HG03097 (cell line): Measurements from ENCODE around the gene ARL14EPL.
"Not testable (repeated sequence)": the region's sequence is repeated elsewhere in the genome, so short reads cannot be mapped to it uniquely, and the experiment has no call there.

Experiments used
- ATAC-seq: cut with Tn5 transposase; IDR thresholded peaks from one replicate; pipeline ENCODE4 v1.9.1; 2021; ENCODE audit not compliant: unreplicated experiment, low FRiP score

ARL14EPL gene

DNA sequence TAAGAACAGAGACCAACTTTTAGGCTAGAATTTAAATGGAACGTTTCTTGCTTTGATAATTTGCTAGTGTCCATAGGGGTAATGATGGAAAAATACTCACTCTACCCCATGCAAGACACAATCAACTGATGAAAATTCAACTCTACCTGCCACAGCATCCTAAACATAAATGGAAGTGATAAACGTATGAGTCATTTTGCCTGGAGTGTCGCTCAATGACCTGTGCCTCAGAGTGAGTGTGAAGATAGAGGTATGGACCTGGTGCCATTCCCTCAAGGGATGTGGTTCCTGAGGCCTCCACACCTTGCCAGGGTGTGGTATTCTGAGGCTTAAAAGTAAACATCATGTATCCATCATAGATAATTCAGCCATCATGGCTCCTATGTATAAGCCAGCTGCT is 14.0 kb downstream of the ARL14EPL start:
- ATAC-seq = no peak

DNA sequence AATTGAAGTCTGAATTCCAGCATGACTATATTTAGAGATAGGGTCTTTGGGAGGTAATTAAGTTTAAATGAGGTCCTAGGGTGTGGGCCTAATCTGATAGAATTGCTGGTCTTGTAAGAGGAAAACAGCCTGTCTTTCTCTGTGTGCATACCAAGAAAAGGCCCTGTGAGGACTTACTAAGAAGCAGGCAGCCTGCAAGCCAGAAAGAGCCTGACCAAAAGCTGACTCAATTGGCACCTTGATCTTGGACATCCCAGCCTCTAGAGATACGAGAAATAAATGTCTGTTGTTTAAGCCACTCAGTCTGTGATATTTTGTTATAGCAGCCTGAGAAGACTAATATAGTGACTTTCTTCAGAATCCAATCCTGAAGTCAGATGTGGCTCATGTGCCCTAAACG is 14.6 kb downstream of the ARL14EPL start:
- no peak for ATAC-seq

DNA sequence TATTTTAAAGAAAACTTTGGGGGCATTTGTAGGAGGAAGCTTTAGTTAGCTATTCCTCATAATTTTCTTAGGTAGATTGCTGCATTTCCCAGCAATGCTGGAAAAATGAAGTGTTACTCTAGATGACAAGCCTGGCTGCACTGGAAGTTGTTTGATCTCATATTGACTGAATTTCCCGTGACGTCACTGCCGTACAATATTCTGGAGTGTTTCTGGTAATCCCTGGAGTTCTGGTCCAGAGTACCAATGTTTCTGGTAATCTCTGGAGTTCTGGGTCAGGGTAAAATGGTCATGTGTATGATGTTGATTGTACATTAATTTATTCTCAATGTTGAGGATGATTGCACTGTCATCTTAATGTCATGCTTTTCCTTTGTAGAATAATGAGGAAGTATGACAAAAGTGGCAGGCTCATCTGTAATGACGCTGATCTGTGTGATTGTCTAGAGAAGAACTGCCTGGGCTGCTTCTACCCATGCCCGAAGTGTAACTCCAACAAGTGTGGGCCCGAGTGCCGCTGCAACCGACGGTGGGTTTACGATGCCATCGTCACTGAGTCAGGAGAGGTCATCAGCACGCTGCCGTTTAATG is 26.2 kb downstream of the ARL14EPL start:
- no peak for ATAC-seq

DNA sequence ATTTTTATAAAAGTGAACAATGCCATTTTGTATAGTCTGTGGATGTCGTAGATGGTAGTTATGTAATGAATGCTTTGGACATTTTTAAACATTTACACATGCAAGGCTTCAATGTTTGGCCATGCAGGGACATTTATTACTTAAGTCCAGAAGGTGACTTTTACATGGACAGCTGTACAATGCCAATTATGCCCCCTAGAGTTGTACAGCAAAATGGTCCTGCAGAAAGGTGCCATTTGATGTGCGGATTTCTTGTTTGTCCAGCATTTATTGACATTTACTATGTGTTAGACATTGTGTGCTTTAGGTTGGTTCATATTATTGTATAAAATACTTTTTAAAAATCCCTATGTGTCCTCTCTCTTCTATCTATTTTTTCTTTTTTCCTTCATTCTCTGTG is 30.1 kb downstream of the ARL14EPL start:
- ATAC-seq = no peak

DNA sequence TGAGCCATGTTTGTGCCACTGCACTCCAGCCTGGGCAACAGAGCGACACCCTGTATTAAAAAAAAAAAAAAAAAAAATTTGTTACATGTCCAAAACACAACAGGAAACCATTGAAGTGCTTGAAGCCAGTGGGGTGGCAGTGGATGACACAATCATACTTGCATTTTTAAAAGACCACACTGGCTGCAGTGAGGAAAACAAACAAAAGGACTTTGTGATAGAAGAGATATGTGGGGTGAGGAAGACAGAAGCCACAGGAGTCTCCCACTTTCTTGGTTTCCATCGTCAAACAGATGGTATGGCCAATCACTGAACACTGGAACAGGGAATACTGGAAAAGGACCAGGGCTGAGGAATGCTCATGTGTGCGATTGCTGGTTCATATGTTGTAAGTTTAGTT is 31.7 kb downstream of the ARL14EPL start:
- no peak for ATAC-seq

DNA sequence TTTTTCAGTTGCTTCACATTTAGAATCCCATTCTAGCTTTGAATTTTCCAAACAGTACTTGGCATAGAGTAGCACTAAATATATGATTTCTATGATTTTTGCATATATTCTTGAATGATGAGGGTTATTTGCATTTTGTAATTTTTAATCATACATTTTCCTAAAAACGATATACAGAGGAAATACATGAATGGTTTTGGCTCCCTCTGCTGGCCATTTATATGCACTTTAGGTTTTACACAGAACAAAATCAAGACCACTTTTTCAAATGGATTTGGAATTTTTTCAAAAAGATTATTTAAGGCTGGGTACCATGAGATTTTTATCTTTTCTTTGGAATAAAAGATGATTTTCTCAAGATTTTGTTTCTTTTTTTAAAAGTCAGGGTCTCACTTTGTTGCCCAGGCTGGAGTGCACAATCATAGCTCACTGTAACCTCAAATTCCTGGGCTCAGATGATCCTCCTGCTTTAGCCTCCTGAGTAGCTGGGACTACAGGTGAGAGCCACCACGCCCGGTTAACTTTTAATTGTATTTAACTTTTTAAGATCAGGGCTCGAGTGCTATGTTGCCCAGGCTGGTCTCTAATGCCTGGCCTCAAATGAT is 35.9 kb downstream of the ARL14EPL start:
- no peak for ATAC-seq

DNA sequence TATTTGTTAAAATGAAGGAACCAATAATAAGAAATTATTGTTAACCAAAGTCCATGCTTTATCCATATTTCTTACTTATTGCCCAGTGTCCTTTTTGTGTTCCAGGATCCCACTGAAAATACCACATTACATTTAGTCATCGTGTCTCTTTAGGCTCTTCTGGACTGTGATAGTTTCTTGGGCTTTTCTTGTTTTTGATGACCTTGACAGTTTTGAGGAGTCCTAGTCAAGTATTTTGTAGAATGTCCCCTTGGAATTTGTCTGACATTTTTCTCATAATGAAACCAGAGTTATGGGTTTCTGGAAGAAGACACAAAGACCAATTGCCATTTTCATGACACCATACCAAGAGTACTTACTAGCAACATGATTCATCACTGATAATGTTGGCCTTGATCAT is 38.9 kb downstream of the ARL14EPL start:
- ATAC-seq = no peak

DNA sequence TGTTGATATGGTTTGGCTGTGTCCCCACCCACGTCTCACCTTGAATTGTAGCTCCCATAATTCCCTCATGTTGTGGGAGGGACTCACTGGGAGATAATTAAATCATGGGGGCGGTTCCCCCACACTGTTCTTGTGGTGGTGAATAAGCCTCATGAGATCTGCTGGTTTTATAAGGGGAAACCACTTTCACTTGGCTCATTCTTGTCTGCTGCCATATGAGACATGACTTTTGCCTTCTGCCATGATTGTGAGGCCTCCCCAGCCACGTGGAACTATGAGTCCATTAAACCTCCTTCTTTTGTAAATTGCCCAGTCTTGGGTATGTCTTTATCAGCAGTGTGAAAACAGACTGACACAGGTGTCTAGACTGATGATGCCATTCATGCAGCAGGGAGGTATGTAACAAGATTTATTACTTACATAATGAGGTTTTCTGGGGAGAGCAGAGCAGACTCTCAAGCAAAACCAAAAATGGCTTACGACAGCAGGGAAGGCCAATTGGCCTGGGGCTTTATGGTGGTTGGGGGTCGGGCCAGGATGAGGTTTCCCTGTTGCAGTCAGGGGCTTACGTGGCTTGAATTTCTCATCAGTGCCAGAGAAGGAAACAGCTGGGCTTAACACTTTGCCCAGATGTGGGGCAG is 43.0 kb downstream of the ARL14EPL start:
- ATAC-seq = no peak

DNA sequence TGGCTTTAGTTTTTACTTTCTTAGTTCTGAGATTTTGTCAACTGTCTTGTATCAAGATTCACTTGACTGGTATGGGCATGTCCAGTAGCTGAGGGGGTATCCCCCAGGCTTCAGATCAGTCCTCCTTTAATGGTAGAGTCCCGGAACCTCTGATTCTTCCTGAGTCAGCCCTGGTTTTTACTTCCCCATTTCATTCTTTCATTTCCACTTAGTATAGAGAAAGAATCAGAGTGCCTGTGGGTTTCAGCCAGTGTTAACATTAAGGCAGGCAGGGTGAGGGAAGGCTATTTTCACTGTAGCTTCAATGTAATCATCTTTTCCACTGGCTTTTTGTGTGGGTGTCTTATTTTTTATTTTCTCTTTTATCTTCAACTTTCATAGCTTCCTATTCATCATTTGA is 44.2 kb downstream of the ARL14EPL start:
- ATAC-seq = peak; percentile 100

DNA sequence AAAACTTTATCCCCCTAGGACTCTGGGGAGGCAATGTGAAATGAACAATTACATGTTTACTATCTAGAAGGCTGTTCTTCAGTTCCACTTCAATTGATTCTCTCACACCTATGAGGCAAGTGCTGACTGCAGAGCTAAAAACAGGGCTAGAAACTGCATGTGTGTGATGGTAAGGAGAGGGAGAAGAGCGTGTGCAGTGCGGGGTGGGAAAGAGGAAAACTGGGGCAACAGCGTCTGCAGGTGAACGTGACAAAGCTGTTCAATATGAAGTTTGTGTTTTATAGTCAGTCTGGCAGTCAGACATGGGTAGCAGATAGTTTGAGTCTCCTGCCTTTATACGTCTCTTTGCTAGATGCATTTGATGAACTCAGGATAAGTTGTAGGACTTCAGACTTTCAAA is 45.9 kb downstream of the ARL14EPL start:
- no peak for ATAC-seq

DNA sequence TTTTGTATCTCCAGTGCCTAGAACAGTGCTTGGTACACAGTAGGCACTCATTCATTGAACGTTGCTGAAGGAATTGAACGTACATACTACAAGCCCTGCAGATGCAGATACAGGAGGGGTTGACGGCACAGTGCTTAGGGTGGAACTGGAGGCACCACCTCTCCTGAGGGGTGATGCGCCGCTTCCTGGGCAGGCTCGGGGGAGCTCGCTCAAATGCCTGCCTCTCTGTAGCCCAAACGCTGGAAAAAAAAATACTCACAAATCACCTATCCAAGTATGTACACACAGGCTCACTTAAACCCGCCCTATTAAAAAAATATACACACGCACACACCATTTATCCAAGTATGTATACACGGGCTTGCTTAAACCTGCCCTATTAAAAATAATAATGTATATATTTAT is 52.0 kb downstream of the ARL14EPL start:
- ATAC-seq = peak; percentile 18

DNA sequence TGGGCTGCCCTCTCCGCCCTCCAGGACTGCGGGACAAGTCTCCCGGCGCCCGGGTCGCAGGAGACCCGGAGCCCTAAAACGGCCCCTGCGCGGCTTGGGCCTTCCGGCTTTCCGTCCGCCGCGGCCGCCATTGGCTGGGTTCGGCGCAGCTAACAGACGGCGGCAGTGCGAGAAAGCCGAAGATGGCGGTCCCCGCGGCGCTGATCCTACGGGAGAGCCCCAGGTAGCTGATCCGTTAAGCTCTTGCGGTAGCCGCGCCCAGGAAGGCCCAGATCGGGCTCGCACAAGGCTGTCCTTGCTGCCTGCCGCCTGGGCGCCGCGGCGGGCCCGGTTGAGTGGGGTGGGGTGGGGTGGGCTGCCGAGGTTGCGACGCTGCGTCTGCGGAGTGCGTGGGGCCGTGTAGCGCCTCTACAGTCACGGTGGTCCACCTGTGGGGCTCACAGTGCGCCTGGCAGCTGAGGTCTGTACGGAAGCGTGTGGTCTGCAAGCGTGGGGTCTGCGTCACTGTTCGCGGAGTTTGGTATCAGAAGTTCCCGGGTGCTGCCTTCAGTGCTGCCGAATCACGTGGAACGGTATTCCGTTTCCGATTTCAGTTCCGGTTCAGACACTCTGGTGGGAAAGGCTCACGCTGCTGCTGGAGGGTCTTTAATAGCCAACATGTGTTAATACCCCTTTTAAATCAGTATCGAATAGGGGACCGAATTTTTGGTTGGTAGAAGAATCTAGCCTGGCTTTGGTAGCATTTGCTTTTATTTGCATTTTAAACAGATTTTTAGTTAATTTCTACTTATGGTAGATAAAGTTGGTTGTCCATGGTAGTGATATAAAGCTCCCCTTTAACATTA is 52.8 kb downstream of the ARL14EPL start, which contains the start of gene COMMD10:
Gene COMMD10, plus strand, starts transcription at position 155 of the 845 bp plus-strand sequence.
- peak; percentile 94 for ATAC-seq

DNA sequence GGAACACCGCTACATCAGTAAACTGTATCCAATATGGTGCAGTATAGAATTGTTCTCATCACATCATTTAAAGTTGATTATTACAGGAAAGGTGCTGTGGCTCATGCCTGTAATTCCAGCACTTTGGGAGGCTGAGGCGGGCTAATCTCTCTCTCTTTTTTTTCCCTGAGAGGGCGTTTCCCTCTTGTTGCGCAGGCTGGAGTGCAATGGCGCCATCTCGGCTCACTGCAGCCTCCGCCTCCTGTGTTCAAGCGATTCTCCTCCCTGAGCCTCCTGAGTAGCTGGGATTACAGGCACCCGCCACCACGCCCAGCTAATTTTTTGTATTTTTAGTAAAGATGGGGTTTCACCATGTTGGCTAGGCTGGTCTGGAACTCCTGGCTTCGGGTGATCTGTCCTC is 54.0 kb downstream of the ARL14EPL start:
- not testable (repeated sequence) for ATAC-seq

DNA sequence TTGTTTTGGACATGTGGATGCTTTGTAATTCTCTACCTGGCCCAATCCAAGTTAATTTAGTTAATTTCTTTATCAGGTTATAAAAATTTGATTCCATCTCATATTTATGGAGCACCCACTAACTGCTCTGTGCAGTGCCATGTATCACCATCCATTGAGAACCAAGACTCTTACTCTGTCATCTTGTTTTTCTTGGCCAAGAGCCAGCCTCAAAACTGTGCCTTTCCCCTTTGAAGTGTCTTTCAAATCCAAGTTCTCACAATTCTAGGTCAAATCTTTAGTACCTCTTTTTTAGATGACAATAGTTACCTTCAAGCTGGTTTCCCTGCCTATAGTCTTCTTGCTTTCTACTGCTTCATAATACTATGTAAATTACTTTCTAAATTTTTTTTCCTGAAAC is 55.8 kb downstream of the ARL14EPL start:
- ATAC-seq = no peak

DNA sequence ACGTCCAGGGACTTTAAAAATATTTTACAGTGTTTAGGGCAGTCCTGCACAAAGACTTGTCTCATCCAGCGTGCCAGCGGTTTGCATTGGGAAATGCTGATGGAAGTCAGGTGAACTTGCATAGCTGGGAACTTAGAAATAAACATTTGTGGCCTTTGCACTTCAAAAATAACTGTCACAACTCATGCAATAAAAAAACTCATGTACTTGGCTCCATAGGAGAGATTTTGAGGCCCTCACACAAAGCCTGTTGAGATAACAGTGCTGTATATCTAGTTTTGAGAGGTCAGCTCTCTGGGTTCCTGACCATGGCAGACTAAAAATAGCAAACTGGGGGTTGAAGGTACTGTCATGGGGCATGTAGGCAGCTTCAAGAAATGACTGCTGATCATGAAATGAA is 58.0 kb downstream of the ARL14EPL start:
- ATAC-seq = no peak

DNA sequence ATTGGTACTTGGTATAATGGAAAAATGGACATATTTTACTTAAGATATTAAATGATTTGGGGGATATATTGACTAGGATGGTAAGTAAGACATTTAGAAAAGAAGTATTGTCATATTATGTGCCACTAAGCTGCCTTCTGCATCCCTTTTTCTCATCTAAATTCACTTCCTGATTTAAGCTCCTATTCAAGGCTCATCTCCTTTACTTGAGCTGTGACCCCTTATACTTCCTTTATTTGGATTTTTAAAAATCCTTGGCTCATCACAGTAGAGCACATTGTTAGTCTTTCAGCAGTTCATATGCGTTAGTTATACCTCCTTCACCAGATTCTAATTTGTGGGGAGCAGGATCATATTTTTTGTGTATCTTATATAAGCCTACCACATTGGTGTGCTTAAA is 59.1 kb downstream of the ARL14EPL start:
- ATAC-seq = no peak

DNA sequence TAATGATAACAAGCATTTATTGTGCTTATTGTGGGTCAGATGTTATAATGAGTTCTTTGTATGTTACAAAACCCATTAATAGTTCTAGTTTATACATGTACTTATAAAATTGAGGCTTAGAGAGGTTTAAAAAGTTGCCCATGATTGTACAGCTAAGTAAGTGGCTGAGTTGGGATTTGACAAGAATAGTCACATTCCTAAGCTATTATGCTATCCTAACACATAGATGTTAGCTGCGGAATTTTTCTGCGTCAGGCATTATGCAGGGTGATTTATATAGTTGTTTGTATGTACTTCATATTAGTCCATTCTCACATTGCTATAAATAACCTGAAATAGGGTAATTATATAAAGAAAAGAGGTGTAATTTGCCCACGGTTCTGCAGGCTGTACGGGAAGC is 65.0 kb downstream of the ARL14EPL start:
- ATAC-seq = no peak

DNA sequence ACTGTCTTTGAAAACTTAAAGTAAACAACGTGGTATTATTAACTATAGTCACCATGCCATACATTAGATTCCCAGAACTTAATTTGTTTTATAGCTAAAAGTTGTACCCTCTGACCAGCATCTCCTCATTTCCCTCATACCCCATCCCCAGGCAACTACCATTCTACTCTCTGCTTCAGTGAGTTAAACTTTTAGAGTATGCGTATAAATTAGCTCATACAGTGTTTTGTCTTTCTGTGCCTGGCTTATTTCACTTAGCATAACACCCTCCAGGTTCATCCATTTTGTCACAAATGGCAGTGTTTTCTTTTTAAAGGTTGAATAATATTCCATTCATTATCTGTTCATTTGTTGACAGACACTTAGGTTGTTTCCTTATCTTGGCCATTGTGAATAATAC is 66.7 kb downstream of the ARL14EPL start:
- no peak for ATAC-seq

DNA sequence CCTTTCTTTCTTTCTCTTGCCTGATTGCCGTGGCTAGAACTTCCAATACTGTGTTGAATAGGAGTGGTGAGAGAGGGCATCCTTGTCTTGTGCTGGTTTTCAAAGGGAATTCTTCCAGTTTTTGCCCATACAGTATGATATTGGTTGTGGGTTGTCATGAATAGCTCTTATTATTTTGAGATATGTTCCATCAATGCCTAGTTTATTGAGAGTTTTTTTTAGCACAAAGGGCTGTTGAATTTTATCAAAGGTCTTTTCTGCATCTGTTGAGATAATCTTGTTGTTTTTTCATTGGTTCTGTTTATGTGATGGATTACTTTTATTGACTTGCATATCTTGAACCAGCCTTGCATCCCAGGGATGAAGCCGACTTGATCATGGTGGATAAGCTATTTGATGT is 72.7 kb downstream of the ARL14EPL start:
- ATAC-seq = not testable (repeated sequence)
